GM13976 (cell line): ENCODE data around the gene PIR.

Experiments used
- DNase-seq: peaks from one replicate; pipeline ENCODE4 v3.0.0; 2012; ENCODE audit warnings: low spot score
- CTCF ChIP-seq: IDR thresholded peaks from 2 replicates; pipeline ENCODE4 v1.5.1; 2012; ENCODE audit warnings: borderline replicate concordance, mild to moderate bottlenecking; ENCODE audit not compliant: insufficient read depth; ENCODE audit errors: extremely low read depth, missing control alignments, control extremely low read depth
- in situ Hi-C: fragments of 300-500 bp; cut with MboI; formaldehyde crosslinking; loops from one replicate; pipeline ENCODE4 v1.12.0; 2022; ENCODE audit warnings: low sequenced_read_pairs, mixed read lengths, inconsistent platforms; ENCODE audit not compliant: unreplicated experiment

Gene PIR

GRCh38 chrX:15505101-15505500, 12.0 kb upstream of the PIR start:
- DNase-seq = no peak
- TF ChIP-seq CTCF = no peak
- in situ Hi-C loops = no loop called here

- no peak for DNase-seq
- in situ Hi-C loops = no loop called here
- TF ChIP-seq CTCF = no peak
Measured at GRCh38 chrX:15504661-15505060, 11.5 kb upstream of the PIR start.

- no peak for TF ChIP-seq CTCF
- DNase-seq = no peak
- in situ Hi-C loops = no loop called here
Measured at GRCh38 chrX:15501506-15501905, 8.4 kb upstream of the PIR start.

GRCh38 chrX:15500497-15500966, 7.4 kb upstream of the PIR start, which contains the start of gene BMX:
Gene BMX (plus strand): TSS chrX:15500807. CDS start chrX:15508354, 7,547 bp downstream.
- in situ Hi-C loops = no loop called here
- no peak for TF ChIP-seq CTCF

GRCh38 chrX:15499976-15500375, 6.8 kb upstream of the PIR start:
- no peak for DNase-seq
- in situ Hi-C loops = no loop called here
- no peak for TF ChIP-seq CTCF

More at GRCh38 chrX:15500497-15500966, 7.4 kb upstream of the PIR start, which contains the start of gene BMX:
- no peak for DNase-seq

DNA sequence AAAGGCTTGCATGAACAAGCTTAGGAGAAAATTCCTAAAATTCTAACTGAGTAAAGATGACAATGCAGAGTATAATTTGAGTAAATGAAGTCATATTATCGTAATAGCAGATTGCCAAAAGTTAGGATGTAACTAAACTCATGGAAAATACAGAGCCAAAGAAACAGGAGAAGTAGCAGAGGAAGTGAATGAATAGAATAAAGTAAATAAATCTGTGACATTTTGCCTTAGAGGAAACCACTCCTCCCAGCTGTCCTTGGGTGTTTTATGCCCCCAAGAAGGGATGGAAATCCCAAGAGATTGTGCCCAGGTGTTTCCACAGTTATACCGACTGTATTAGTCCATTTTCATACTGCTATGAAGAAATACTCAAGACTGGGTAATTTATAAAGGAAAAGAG, 5.6 kb upstream of the PIR start:
- in situ Hi-C loops = no loop called here
- DNase-seq = no peak

More for the DNA sequence above, 5.6 kb upstream of the PIR start:
- no peak for TF ChIP-seq CTCF
